ENCODE results near the gene ANKRD45. TPM values are rescaled to one million over a fixed set of nuclear protein-coding genes. Genes with fewer than 3 reads are reported as not detected.
"Not testable (repeated sequence)": the region's sequence is repeated elsewhere in the genome, so short reads cannot be mapped to it uniquely, and the experiment has no call there.

The ANKRD45 gene
- total RNA-seq, 1 donor from 2014 or later, result 2.3 TPM

GRCh38 chr1:173688300-173688699, 18.6 kb upstream of the ANKRD45 start:
- Mint-ChIP-seq H3K27ac (no peak overlapping the region), H3K9me3 (no peaks in the 10 kb centered on the region), H3K4me3 (no peak overlapping the region), H3K36me3 (no peaks in the 10 kb centered on the region), H3K27me3 (ENCODE audit: insufficient read depth, low read depth) (peaks cover 4% of the 10 kb centered on the region), H3K4me1 (peaks cover 10% of the 10 kb centered on the region)
- no peak for DNase-seq (ENCODE audit: low spot score)
- Histone ChIP-seq H4K20me1 (ENCODE audit: low read depth) (no peaks in the 10 kb centered on the region), H3K4me3 (no peak overlapping the region), H3K9me3 (ENCODE audit: low read depth) (no peaks in the 10 kb centered on the region), H3K27me3 (no peaks in the 10 kb centered on the region), H3F3A (ENCODE audit: low read depth) (no peaks in the 10 kb centered on the region), H3K9ac (no peak overlapping the region), H2AFZ (replicated peaks) (no peak overlapping the region), H3K4me1 (peaks cover 20% of the 10 kb centered on the region), H3K27ac (no peak overlapping the region), H3K4me2 (no peak overlapping the region), H3K79me2 (ENCODE audit: low read depth) (no peaks in the 10 kb centered on the region), H3K36me3 (no peaks in the 10 kb centered on the region)
- TF ChIP-seq CTCF (IDR thresholded peaks at IDR 0.05) (no peak), EZH2phosphoT487 (IDR thresholded peaks at IDR 0.05) (no peak), EZH2 (IDR thresholded peaks at IDR 0.05) (no peak)

- H3K79me2 ChIP-seq (ENCODE audit: low read depth); H3K9me3 Mint-ChIP-seq; H3K4me3 ChIP-seq; H3K27me3 ChIP-seq; H2AFZ ChIP-seq (replicated peaks); H3K4me3 Mint-ChIP-seq; H3K27ac Mint-ChIP-seq; H3K36me3 ChIP-seq; H3K4me2 ChIP-seq; H3F3A ChIP-seq (ENCODE audit: low read depth); H4K20me1 ChIP-seq (ENCODE audit: low read depth); H3K27me3 Mint-ChIP-seq (ENCODE audit: insufficient read depth, low read depth); H3K9me3 ChIP-seq (ENCODE audit: low read depth); H3K9ac ChIP-seq; DNase-seq (ENCODE audit: low spot score); H3K27ac ChIP-seq; H3K36me3 Mint-ChIP-seq: not testable (repeated sequence)
- peaks cover 26% of the 10 kb centered on the region for H3K4me1 ChIP-seq
- H3K4me1 Mint-ChIP-seq, result peaks cover 10% of the 10 kb centered on the region
These were observed 15.5 kb upstream of the ANKRD45 start for GRCh38 chr1:173685121-173685520.

GRCh38 chr1:173683838-173684237, 14.2 kb upstream of the ANKRD45 start:
- H3K9ac ChIP-seq, H3K4me1 Mint-ChIP-seq: not testable (repeated sequence)

GRCh38 chr1:173682184-173682583, 12.5 kb upstream of the ANKRD45 start:
- TF ChIP-seq EZH2phosphoT487 (IDR thresholded peaks at IDR 0.05) (no peak), EZH2 (IDR thresholded peaks at IDR 0.05) (no peak), CTCF (IDR thresholded peaks at IDR 0.05) (no peak)
- H3K36me3 ChIP-seq, result peaks cover 13% of the 10 kb centered on the region
- no peaks in the 10 kb centered on the region for H3K36me3 Mint-ChIP-seq
- H4K20me1 ChIP-seq (ENCODE audit: low read depth), result no peaks in the 10 kb centered on the region
- peaks cover 3% of the 10 kb centered on the region for H3K27me3 Mint-ChIP-seq (ENCODE audit: insufficient read depth, low read depth)
- no peak overlapping the region for H3K4me3 ChIP-seq
- no peaks in the 10 kb centered on the region for H3K27me3 ChIP-seq
- H3K9ac ChIP-seq, result no peak overlapping the region
- peak overlapping the region; percentile 41 for H3K27ac ChIP-seq
- H3K4me2 ChIP-seq, result no peak overlapping the region
- peaks cover 18% of the 10 kb centered on the region for H3K4me1 ChIP-seq
- no peak overlapping the region for H3K27ac Mint-ChIP-seq
- no peak for DNase-seq (ENCODE audit: low spot score)
- H2AFZ ChIP-seq (replicated peaks), result peak overlapping the region; percentile 50
- H3K79me2 ChIP-seq (ENCODE audit: low read depth), result no peaks in the 10 kb centered on the region
- peaks cover 11% of the 10 kb centered on the region for H3K9me3 Mint-ChIP-seq
- H3K4me1 Mint-ChIP-seq, result peaks cover 6% of the 10 kb centered on the region
- no peaks in the 10 kb centered on the region for H3K9me3 ChIP-seq (ENCODE audit: low read depth)
- H3F3A ChIP-seq (ENCODE audit: low read depth), result peaks cover 6% of the 10 kb centered on the region
- no peak overlapping the region for H3K4me3 Mint-ChIP-seq

More at GRCh38 chr1:173683838-173684237, 14.2 kb upstream of the ANKRD45 start:
- H3K36me3 ChIP-seq; H3K4me2 ChIP-seq; H3K9me3 ChIP-seq (ENCODE audit: low read depth); H3K27ac ChIP-seq; H3K27me3 ChIP-seq; H3K79me2 ChIP-seq (ENCODE audit: low read depth); H3K4me3 ChIP-seq; H3F3A ChIP-seq (ENCODE audit: low read depth); H3K4me3 Mint-ChIP-seq; H3K36me3 Mint-ChIP-seq; H4K20me1 ChIP-seq (ENCODE audit: low read depth); DNase-seq (ENCODE audit: low spot score); H3K9me3 Mint-ChIP-seq; H3K27ac Mint-ChIP-seq; H3K27me3 Mint-ChIP-seq (ENCODE audit: insufficient read depth, low read depth); H2AFZ ChIP-seq (replicated peaks): not testable (repeated sequence)
- H3K4me1 ChIP-seq, result peaks cover 26% of the 10 kb centered on the region

- peaks cover 16% of the 10 kb centered on the region for H3K36me3 ChIP-seq
- H3K27ac ChIP-seq; H3K4me2 ChIP-seq; H3K9ac ChIP-seq; H3F3A ChIP-seq (ENCODE audit: low read depth); H3K36me3 Mint-ChIP-seq; H3K27me3 ChIP-seq; H3K9me3 ChIP-seq (ENCODE audit: low read depth); H3K4me3 Mint-ChIP-seq; H3K27ac Mint-ChIP-seq; H3K79me2 ChIP-seq (ENCODE audit: low read depth); H3K4me1 ChIP-seq; H2AFZ ChIP-seq (replicated peaks); DNase-seq (ENCODE audit: low spot score); H3K4me3 ChIP-seq; H3K27me3 Mint-ChIP-seq (ENCODE audit: insufficient read depth, low read depth); H4K20me1 ChIP-seq (ENCODE audit: low read depth); H3K4me1 Mint-ChIP-seq: not testable (repeated sequence)
- peaks cover 14% of the 10 kb centered on the region for H3K9me3 Mint-ChIP-seq
These were observed 10.5 kb upstream of the ANKRD45 start for GRCh38 chr1:173680152-173680551.

GRCh38 chr1:173674496-173674895, 4.8 kb upstream of the ANKRD45 start:
- H3K4me2 ChIP-seq; H3K9ac ChIP-seq; H3K27me3 Mint-ChIP-seq (ENCODE audit: insufficient read depth, low read depth); H3K27me3 ChIP-seq; H3F3A ChIP-seq (ENCODE audit: low read depth); H3K9me3 ChIP-seq (ENCODE audit: low read depth); H4K20me1 ChIP-seq (ENCODE audit: low read depth); H3K79me2 ChIP-seq (ENCODE audit: low read depth); H3K4me1 Mint-ChIP-seq; H3K4me3 ChIP-seq; H3K4me1 ChIP-seq; H2AFZ ChIP-seq (replicated peaks); DNase-seq (ENCODE audit: low spot score); H3K4me3 Mint-ChIP-seq; H3K36me3 Mint-ChIP-seq; H3K27ac Mint-ChIP-seq; H3K27ac ChIP-seq: not testable (repeated sequence)
- H3K9me3 Mint-ChIP-seq, result peaks cover 15% of the 10 kb centered on the region
- peaks cover 21% of the 10 kb centered on the region for H3K36me3 ChIP-seq
